Hepatocyte (in vitro differentiated cells): ENCODE data around the gene ISCU. TPM values are rescaled to one million over a fixed set of nuclear protein-coding genes. Genes with fewer than 3 reads are reported as not detected.
A peak's percentile ranks its signal among the peaks of the same experiment; 100 is the strongest.

Experiments used
- DNase-seq: peaks from one replicate; pipeline ENCODE4 v3.0.0-alpha.2; 2016; ENCODE audit warnings: low spot score
- H2AFZ ChIP-seq: fragments of 200-600 bp; sonication (generic); 2 replicates; pipeline ENCODE4 v1.6.0; 2016; ENCODE audit warnings: antibody characterized with exemption, mild to moderate bottlenecking
- H3K27ac ChIP-seq: fragments of 200-600 bp; sonication (generic); 2 replicates; pipeline ENCODE4 v1.5.1; 2016; ENCODE audit warnings: mild to moderate bottlenecking
- H3K27me3 ChIP-seq: fragments of 200-600 bp; sonication (generic); 2 replicates; pipeline ENCODE4 v1.6.1; 2016
- H3K36me3 ChIP-seq: fragments of 200-600 bp; sonication (generic); replicated peaks from 2 replicates; pipeline ENCODE4 v1.5.1; 2016; ENCODE audit warnings: low read depth; ENCODE audit not compliant: insufficient read depth
- H3K4me1 ChIP-seq: fragments of 200-600 bp; sonication (generic); 2 replicates; pipeline ENCODE4 v1.5.1; 2016; ENCODE audit warnings: mild to moderate bottlenecking, moderate library complexity; ENCODE audit not compliant: insufficient read depth
- H3K4me2 ChIP-seq: fragments of 200-600 bp; sonication (generic); 2 replicates; pipeline ENCODE4 v1.6.0; 2016
- H3K4me3 ChIP-seq: fragments of 200-600 bp; sonication (generic); 2 replicates; pipeline ENCODE4 v1.5.1; 2016; ENCODE audit warnings: mild to moderate bottlenecking
- H3K79me2 ChIP-seq: fragments of 200-600 bp; sonication (generic); 2 replicates; pipeline ENCODE4 v1.6.0; 2017; ENCODE audit warnings: mild to moderate bottlenecking
- H3K9me2 ChIP-seq: fragments of 200-600 bp; sonication (generic); replicated peaks from 2 replicates; pipeline ENCODE4 v1.6.0; 2017; ENCODE audit warnings: mild to moderate bottlenecking; ENCODE audit not compliant: insufficient read depth
- H3K9me3 ChIP-seq: fragments of 200-600 bp; sonication (generic); 2 replicates; pipeline ENCODE4 v1.5.1; 2016; ENCODE audit warnings: low read depth, mild to moderate bottlenecking
- H4K20me1 ChIP-seq: fragments of 200-600 bp; sonication (generic); 2 replicates; pipeline ENCODE4 v1.6.0; 2016; ENCODE audit warnings: mild to moderate bottlenecking; ENCODE audit not compliant: insufficient read depth, poor library complexity, severe bottlenecking
- EZH2 ChIP-seq: fragments of 200-600 bp; sonication (generic); IDR thresholded peaks from 2 replicates; pipeline ENCODE4 v1.6.1; 2016; ENCODE audit warnings: antibody characterized with exemption, mild to moderate bottlenecking, borderline replicate concordance
- EZH2phosphoT487 ChIP-seq: fragments of 200-600 bp; sonication (generic); IDR thresholded peaks from one replicate; pipeline ENCODE4 v1.6.1; 2018; ENCODE audit warnings: antibody characterized with exemption, mild to moderate bottlenecking, low read depth, moderate library complexity; ENCODE audit not compliant: unreplicated experiment, severe bottlenecking
- WGBS: methylation state at CpG from one replicate; pipeline ENCODE4 v1.1.6; 2016; ENCODE audit warnings: low lambda C conversion rate; ENCODE audit errors: missing lambda C conversion rate; 5-methylcytosine and 5-hydroxymethylcytosine counted together
- polyA plus RNA-seq: library from polyadenylated mRNA; unstranded; fragments of >200 nt; fragmentation: Nextera tagmentation; extraction: Ambion mirVana; gene quantifications from 2 replicates; pipeline ENCODE4 v1.2.1, GENCODE V29; 2016
- total RNA-seq: library from RNA; depleted of rRNA; stranded (reverse); fragments of >200 nt; gene quantifications from 2 replicates; pipeline ENCODE4 v1.2.3, GENCODE V29; 2014
- TF ChIP-seq, protein P1 (sequence below): fragments of 200-600 bp; sonication (generic); IDR thresholded peaks from 2 replicates; pipeline ENCODE4 v1.5.1; 2016; ENCODE audit warnings: antibody characterized with exemption, mild to moderate bottlenecking; ENCODE audit not compliant: poor library complexity

The ISCU gene
- total and polyA plus RNA-seq, 2 experiments from 2014 or later, result 116 to 149 TPM

- TF ChIP-seq, protein P1, sequence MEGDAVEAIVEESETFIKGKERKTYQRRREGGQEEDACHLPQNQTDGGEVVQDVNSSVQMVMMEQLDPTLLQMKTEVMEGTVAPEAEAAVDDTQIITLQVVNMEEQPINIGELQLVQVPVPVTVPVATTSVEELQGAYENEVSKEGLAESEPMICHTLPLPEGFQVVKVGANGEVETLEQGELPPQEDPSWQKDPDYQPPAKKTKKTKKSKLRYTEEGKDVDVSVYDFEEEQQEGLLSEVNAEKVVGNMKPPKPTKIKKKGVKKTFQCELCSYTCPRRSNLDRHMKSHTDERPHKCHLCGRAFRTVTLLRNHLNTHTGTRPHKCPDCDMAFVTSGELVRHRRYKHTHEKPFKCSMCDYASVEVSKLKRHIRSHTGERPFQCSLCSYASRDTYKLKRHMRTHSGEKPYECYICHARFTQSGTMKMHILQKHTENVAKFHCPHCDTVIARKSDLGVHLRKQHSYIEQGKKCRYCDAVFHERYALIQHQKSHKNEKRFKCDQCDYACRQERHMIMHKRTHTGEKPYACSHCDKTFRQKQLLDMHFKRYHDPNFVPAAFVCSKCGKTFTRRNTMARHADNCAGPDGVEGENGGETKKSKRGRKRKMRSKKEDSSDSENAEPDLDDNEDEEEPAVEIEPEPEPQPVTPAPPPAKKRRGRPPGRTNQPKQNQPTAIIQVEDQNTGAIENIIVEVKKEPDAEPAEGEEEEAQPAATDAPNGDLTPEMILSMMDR, result no peak
- TF ChIP-seq EZH2phosphoT487, result no peak
- no peak for TF ChIP-seq EZH2
- Histone ChIP-seq H3K9me2 (no peaks in the 10 kb centered on the region), H3K4me3 (no peak overlapping the region), H4K20me1 (no peaks in the 10 kb centered on the region), H3K36me3 (no peaks in the 10 kb centered on the region), H3K4me2 (no peak overlapping the region), H3K79me2 (no peaks in the 10 kb centered on the region), H3K27ac (no peak overlapping the region), H3K4me1 (peaks cover 6% of the 10 kb centered on the region), H3K9me3 (no peaks in the 10 kb centered on the region), H2AFZ (no peak overlapping the region), H3K27me3 (no peaks in the 10 kb centered on the region)
- no peak for DNase-seq
- 95% methylated on average over 24 of the region's 24 CpGs for WGBS
Observed at GRCh38 chr12:108518101-108518715, 44.2 kb upstream of the ISCU start.

GRCh38 chr12:108518716-108519496 lies 43.5 kb upstream of the ISCU start:
- Histone ChIP-seq H3K27me3 (no peaks in the 10 kb centered on the region), H2AFZ (no peak overlapping the region), H3K79me2 (no peaks in the 10 kb centered on the region), H3K4me2 (no peak overlapping the region), H3K4me3 (no peak overlapping the region), H3K9me3 (no peaks in the 10 kb centered on the region), H3K27ac (no peak overlapping the region), H4K20me1 (no peaks in the 10 kb centered on the region), H3K4me1 (peaks cover 6% of the 10 kb centered on the region), H3K9me2 (no peaks in the 10 kb centered on the region), H3K36me3 (peaks cover 3% of the 10 kb centered on the region)
- WGBS, result 97% methylated on average over 39 of the region's 39 CpGs
- TF ChIP-seq, protein P1, result no peak
- TF ChIP-seq EZH2phosphoT487 (no peak), EZH2 (no peak)
- no peak for DNase-seq

DNA sequence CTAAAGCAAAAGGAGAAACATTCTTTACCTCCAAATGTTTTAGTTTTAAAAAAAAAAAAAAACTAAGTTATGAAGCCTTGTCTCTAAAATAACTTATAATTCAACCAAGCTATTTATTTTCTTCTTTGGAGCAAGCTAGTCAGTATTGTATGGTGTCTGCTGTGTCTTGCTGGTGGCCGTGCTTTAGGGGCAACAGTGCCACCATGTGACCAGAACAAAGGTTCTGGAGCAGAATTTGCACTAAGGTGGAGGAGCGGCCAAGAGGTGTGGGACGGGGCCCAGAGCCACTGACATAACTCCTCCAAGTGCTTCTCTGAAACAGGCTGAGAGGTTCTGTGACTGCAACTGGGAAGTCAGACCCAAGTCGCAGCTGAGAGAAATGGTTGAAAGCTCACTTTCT lies 42.8 kb upstream of the ISCU start:
- WGBS, result 81% methylated on average over 4 of the region's 4 CpGs

More for the DNA sequence above, 42.8 kb upstream of the ISCU start:
- TF ChIP-seq EZH2phosphoT487 (no peak), EZH2 (no peak)
- TF ChIP-seq, protein P1, result peak; percentile 18
- Histone ChIP-seq H3K27ac (no peak overlapping the region), H3K9me3 (no peaks in the 10 kb centered on the region), H3K36me3 (peaks cover 4% of the 10 kb centered on the region), H3K9me2 (no peaks in the 10 kb centered on the region), H3K4me2 (no peak overlapping the region), H2AFZ (no peak overlapping the region), H4K20me1 (no peaks in the 10 kb centered on the region), H3K79me2 (no peaks in the 10 kb centered on the region), H3K4me3 (no peak overlapping the region), H3K27me3 (no peaks in the 10 kb centered on the region), H3K4me1 (peaks cover 6% of the 10 kb centered on the region)
- DNase-seq, result no peak
